ENCODE results near the gene UBC. TPM values are rescaled to one million over a fixed set of nuclear protein-coding genes. Genes with fewer than 3 reads are reported as not detected.

Gene UBC
- total and polyA plus RNA-seq, 9 of the 15 experiments (the other 6 are each of a cell fraction or from before 2014, with no cell fraction given): 533 to 1,153 (median 813) TPM

GRCh38 chr12:124927201-124928094, 13.0 kb upstream of the UBC start (continued):
- TF ChIP-seq FOXA1 (IDR thresholded peaks at IDR 0.05; ENCODE audit: borderline replicate concordance): no peak
- peak; percentile 7; the same call in 1 of the 2 replicates for TF ChIP-seq TAL1 (IDR thresholded peaks at IDR 0.05)
- no peak for TF ChIP-seq ZNF197 (CRISPR knock-in tag; IDR thresholded peaks at IDR 0.05; ENCODE audit: low read depth)
- TF ChIP-seq CTBP1 (IDR thresholded peaks at IDR 0.05; ENCODE audit: borderline replicate concordance): peak; percentile 34; the same call in 1 of the 2 replicates
- TF ChIP-seq SETDB1 (IDR thresholded peaks at IDR 0.05; ENCODE audit: low read length): no peak
- TF ChIP-seq, protein P1, sequence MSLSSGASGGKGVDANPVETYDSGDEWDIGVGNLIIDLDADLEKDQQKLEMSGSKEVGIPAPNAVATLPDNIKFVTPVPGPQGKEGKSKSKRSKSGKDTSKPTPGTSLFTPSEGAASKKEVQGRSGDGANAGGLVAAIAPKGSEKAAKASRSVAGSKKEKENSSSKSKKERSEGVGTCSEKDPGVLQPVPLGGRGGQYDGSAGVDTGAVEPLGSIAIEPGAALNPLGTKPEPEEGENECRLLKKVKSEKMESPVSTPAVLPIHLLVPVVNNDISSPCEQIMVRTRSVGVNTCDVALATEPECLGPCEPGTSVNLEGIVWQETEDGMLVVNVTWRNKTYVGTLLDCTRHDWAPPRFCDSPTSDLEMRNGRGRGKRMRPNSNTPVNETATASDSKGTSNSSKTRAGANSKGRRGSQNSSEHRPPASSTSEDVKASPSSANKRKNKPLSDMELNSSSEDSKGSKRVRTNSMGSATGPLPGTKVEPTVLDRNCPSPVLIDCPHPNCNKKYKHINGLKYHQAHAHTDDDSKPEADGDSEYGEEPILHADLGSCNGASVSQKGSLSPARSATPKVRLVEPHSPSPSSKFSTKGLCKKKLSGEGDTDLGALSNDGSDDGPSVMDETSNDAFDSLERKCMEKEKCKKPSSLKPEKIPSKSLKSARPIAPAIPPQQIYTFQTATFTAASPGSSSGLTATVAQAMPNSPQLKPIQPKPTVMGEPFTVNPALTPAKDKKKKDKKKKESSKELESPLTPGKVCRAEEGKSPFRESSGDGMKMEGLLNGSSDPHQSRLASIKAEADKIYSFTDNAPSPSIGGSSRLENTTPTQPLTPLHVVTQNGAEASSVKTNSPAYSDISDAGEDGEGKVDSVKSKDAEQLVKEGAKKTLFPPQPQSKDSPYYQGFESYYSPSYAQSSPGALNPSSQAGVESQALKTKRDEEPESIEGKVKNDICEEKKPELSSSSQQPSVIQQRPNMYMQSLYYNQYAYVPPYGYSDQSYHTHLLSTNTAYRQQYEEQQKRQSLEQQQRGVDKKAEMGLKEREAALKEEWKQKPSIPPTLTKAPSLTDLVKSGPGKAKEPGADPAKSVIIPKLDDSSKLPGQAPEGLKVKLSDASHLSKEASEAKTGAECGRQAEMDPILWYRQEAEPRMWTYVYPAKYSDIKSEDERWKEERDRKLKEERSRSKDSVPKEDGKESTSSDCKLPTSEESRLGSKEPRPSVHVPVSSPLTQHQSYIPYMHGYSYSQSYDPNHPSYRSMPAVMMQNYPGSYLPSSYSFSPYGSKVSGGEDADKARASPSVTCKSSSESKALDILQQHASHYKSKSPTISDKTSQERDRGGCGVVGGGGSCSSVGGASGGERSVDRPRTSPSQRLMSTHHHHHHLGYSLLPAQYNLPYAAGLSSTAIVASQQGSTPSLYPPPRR (CRISPR knock-in tag; IDR thresholded peaks at IDR 0.05; ENCODE audit: borderline replicate concordance): peak; percentile 81; the same call in 1 of the 2 replicates
- TF ChIP-seq PCBP1 (IDR thresholded peaks at IDR 0.05; ENCODE audit: low read depth, low read length, poor library complexity, severe bottlenecking): no peak
- TF ChIP-seq MYBL2 (IDR thresholded peaks at IDR 0.05; ENCODE audit: low read depth): no peak
- TF ChIP-seq MYBL2 (CRISPR knock-in tag; IDR thresholded peaks at IDR 0.05; ENCODE audit: borderline replicate concordance): no peak
- no peak for TF ChIP-seq C11orf30 (IDR thresholded peaks at IDR 0.05; ENCODE audit: low read depth)
- TF ChIP-seq NCOA6 (IDR thresholded peaks at IDR 0.05): no peak
- TF ChIP-seq, protein P2, sequence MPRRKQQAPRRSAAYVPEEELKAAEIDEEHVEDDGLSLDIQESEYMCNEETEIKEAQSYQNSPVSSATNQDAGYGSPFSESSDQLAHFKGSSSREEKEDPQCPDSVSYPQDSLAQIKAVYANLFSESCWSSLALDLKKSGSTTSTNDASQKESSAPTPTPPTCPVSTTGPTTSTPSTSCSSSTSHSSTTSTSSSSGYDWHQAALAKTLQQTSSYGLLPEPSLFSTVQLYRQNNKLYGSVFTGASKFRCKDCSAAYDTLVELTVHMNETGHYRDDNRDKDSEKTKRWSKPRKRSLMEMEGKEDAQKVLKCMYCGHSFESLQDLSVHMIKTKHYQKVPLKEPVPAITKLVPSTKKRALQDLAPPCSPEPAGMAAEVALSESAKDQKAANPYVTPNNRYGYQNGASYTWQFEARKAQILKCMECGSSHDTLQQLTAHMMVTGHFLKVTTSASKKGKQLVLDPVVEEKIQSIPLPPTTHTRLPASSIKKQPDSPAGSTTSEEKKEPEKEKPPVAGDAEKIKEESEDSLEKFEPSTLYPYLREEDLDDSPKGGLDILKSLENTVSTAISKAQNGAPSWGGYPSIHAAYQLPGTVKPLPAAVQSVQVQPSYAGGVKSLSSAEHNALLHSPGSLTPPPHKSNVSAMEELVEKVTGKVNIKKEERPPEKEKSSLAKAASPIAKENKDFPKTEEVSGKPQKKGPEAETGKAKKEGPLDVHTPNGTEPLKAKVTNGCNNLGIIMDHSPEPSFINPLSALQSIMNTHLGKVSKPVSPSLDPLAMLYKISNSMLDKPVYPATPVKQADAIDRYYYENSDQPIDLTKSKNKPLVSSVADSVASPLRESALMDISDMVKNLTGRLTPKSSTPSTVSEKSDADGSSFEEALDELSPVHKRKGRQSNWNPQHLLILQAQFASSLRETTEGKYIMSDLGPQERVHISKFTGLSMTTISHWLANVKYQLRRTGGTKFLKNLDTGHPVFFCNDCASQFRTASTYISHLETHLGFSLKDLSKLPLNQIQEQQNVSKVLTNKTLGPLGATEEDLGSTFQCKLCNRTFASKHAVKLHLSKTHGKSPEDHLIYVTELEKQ (CRISPR knock-in tag; IDR thresholded peaks at IDR 0.05): no peak
- no peak for TF ChIP-seq ZNF707 (CRISPR knock-in tag; conservative IDR thresholded peaks at IDR 0.05)
- no peak for TF ChIP-seq LARP7 (IDR thresholded peaks at IDR 0.05)
- TF ChIP-seq, protein P3, sequence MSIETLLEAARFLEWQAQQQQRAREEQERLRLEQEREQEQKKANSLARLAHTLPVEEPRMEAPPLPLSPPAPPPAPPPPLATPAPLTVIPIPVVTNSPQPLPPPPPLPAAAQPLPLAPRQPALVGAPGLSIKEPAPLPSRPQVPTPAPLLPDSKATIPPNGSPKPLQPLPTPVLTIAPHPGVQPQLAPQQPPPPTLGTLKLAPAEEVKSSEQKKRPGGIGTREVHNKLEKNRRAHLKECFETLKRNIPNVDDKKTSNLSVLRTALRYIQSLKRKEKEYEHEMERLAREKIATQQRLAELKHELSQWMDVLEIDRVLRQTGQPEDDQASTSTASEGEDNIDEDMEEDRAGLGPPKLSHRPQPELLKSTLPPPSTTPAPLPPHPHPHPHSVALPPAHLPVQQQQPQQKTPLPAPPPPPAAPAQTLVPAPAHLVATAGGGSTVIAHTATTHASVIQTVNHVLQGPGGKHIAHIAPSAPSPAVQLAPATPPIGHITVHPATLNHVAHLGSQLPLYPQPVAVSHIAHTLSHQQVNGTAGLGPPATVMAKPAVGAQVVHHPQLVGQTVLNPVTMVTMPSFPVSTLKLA (conservative IDR thresholded peaks at IDR 0.05): peak; percentile 30 to 41; a peak in 3 of 4 replicates
- no peak for TF ChIP-seq ERF (CRISPR knock-in tag; IDR thresholded peaks at IDR 0.05)
- TF ChIP-seq DACH1 (IDR thresholded peaks at IDR 0.05; ENCODE audit: partially characterized antibody): no peak
- no peak for TF ChIP-seq SIRT6 (IDR thresholded peaks at IDR 0.05; ENCODE audit: low read depth, low read length)

All from K562 (cell line).